ENCODE data around the gene KIF5A.

Gene KIF5A

DNA sequence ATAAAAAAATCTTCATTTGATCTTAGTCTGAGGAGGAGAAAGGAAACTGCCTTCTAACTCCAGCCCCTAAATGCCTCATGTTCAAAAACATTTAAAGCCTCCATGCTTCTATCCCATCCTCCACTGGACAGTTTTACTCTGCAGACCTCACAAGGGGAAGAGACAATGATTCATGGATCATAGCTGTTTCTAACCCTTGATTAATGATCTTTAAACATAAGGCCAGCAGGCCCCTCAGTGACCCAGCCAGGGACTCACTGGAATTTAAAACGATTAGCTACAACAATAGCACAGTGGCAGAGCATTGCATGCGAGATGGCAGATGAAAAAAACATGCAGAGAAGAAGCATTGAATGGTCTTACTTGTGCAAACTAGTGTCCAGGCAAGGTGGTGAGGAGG, 8.8 kb upstream of the KIF5A start:
- DNase-seq (ENCODE audit: low read depth) = no peak
- TF ChIP-seq, protein P1, sequence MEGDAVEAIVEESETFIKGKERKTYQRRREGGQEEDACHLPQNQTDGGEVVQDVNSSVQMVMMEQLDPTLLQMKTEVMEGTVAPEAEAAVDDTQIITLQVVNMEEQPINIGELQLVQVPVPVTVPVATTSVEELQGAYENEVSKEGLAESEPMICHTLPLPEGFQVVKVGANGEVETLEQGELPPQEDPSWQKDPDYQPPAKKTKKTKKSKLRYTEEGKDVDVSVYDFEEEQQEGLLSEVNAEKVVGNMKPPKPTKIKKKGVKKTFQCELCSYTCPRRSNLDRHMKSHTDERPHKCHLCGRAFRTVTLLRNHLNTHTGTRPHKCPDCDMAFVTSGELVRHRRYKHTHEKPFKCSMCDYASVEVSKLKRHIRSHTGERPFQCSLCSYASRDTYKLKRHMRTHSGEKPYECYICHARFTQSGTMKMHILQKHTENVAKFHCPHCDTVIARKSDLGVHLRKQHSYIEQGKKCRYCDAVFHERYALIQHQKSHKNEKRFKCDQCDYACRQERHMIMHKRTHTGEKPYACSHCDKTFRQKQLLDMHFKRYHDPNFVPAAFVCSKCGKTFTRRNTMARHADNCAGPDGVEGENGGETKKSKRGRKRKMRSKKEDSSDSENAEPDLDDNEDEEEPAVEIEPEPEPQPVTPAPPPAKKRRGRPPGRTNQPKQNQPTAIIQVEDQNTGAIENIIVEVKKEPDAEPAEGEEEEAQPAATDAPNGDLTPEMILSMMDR (IDR thresholded peaks at IDR 0.05; ENCODE audit: low read length, missing control alignments) = no peak
- no peak overlapping the region for H3K4me3 ChIP-seq (replicated peaks; ENCODE audit: low read depth, low read length)

DNA sequence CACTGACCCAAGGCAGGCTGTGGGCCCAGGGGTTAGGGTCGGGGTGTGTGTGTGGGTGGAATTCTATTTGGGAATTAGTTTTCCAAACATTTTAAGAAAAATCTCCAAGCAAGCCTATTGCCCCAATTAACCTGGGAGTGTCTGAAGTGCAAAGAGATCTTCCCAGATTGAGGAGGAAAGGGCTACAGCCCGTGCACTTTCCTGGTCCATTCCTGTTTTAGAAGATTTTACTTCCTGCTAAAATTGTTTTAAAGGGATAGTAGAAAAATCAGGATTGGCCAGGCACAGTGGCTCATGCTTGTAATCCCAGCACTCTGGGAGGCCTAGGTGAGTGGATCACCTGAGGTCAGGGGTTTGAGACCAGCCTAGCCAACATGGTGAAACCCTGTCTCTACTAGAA, 8.1 kb upstream of the KIF5A start:
- no peak overlapping the region for H3K4me3 ChIP-seq (replicated peaks; ENCODE audit: low read depth, low read length)
- DNase-seq (ENCODE audit: low read depth) = no peak
- TF ChIP-seq, protein P1 (IDR thresholded peaks at IDR 0.05; ENCODE audit: low read length, missing control alignments) = no peak

DNA sequence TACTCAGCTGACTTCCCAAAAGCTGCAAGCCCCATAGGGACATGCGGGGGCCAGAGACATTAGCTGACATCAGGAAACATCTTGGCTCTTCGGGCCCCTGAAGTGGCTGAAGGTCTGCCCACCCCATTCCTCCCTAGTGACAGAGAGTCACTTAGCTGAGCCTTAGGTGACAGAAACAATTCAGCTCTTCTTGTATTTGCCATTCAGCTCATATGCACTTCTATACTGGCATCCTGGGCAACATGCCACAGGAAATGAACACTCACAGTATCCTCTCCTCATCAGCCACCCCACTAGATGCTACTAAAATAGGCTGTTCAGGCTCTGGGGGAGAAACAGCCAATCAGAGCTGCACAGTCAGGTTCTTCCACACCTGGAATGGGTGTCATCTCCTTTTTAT, 6.3 kb upstream of the KIF5A start:
- DNase-seq (ENCODE audit: low read depth) = no peak
- TF ChIP-seq, protein P1 (IDR thresholded peaks at IDR 0.05; ENCODE audit: low read length, missing control alignments) = no peak

DNA sequence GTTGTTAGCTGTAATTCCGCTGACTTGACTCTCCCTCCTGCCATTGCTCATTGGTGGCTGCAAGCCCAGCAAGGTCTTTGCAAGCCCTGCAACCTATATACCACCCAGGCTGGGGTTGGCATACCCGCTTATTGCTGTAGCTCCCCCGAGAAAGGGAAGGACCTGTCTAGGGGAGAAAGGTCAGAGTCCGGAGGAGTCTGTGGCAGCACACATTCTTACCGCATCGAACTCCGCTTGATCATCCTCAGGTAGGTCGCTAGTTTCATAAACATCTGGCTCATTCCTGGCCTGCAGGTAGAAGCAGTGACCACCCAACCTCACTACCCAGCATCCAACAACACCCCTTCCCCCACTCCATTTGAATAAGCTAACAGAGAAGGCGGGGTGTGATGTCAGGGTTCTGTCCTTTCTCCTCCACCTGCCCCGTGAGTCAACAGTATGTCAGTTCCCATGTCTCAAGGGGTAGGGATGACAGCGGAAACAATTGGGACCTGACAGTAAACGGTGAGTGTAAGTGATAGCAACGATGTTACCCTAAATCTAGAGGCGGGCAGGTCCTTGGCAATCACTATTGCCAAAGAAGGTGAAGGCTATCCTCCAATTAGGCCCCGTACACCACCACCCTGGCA, 3.9 kb upstream of the KIF5A start:
- TF ChIP-seq, protein P1 (IDR thresholded peaks at IDR 0.05; ENCODE audit: low read length, missing control alignments) = no peak
- peak overlapping the region; percentile 89 for H3K4me3 ChIP-seq (replicated peaks; ENCODE audit: low read depth, low read length)
- DNase-seq (ENCODE audit: low read depth) = no peak

More for the DNA sequence above, 6.3 kb upstream of the KIF5A start:
- H3K4me3 ChIP-seq (replicated peaks; ENCODE audit: low read depth, low read length) = no peak overlapping the region

DNA sequence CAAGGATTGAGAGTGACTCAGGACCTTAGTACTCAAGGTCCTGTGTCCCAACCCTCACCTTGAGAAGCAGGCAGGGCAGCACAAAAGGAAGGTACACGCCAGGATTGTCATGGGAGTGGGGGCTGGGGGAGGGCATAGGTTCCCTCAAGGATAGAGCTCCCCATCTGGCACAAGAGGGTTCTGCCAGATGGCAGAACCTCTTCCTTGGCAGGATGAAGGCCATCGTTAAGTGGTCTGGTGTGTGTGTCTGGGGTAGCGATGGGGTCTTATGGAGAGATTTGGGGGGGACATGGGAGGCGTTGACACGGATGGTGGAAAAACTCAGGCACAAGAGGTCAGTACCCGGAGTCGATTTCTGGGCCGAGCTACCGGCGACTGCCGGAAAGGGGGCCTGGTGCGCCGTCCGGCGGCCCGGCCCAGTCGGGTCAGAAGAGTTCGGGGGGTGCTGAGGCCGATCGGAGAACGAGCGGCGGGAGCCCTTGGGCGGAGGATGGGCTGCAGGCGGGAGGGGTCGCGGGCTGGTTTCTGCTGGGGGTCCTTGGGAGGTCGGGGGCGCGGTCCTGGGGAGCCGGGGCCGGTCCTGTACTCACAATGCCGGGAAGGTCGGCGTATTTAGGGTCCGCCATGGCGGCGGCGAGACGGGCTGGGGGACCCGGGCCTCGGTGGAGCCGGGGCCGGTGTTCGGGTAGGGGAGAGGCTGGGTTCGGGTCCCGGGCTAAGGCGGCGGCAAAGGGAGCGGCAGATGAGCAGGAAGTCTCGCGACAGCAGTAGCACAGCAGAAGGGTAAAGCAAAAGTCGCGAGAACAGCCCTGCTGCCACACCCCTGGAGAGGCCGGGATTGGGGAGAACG, 3.2 kb upstream of the KIF5A start, which contains the start of gene DCTN2:
DCTN2 (minus strand) TSS at position 755 of the 850 bp plus-strand sequence; CDS start at position 626, 129 bp downstream.
- peak within 1 kb of the TSS; percentile 89 for H3K4me3 ChIP-seq (replicated peaks; ENCODE audit: low read depth, low read length)
- peak; percentile 98 for DNase-seq (ENCODE audit: low read depth)
- TF ChIP-seq, protein P1 (IDR thresholded peaks at IDR 0.05; ENCODE audit: low read length, missing control alignments) = no peak

DNA sequence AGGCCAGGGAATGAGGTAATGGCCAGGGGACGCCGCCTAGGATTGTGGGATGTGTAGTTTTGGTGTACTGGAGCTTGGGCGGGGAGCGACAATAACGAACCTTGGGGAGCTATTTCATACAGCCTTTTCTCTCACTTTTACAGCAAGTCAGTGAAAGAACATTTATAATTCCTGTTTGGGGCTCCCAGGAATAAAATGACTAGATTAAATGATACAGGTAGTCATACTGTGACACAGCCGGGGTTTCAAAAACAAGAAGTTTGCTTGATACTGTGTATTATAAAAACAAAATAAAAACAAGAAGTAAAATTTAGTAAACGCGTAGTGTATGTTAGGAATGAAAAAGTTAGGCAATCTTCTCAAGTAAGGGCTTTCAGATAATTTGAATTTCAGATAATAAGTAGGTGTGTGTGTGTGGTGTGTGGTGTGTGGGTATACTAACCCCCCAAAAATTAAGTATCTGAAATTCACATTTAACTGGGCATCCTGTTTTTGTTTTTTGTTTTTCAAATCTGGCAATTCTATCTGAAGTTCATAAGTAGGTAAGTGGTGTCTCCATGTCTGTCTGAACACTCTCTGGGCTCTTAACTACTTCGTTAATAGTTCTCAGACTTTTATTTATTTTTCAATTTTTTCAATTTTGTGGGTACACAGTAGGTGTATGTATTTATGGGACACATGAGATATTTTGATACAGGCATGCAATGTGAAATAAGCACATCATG, 2.4 kb upstream of the KIF5A start:
- DNase-seq (ENCODE audit: low read depth) = no peak
- H3K4me3 ChIP-seq (replicated peaks; ENCODE audit: low read depth, low read length) = peak overlapping the region; percentile 89
- TF ChIP-seq, protein P1 (IDR thresholded peaks at IDR 0.05; ENCODE audit: low read length, missing control alignments) = no peak

Measured in fibroblast of pulmonary artery (primary cell).